Activated T-cell treated with anti-CD3 and anti-CD28 coated beads for 1 hour (primary cell): Measurements from ENCODE around the gene LBHD2.

Experiments
- DNase-seq: peaks from one replicate; pipeline ENCODE4 v3.0.0-alpha.2; 2020; ENCODE audit warnings: low read depth

LBHD2 gene

GRCh38 chr14:103132381-103133209 lies 48.6 kb downstream of the LBHD2 start:
- no peak for DNase-seq

- DNase-seq = no peak
Measured at GRCh38 chr14:103133210-103134140, 49.5 kb downstream of the LBHD2 start.

- no peak for DNase-seq
Measured at GRCh38 chr14:103134405-103134804, 50.4 kb downstream of the LBHD2 start.

GRCh38 chr14:103134919-103135318 lies 50.9 kb downstream of the LBHD2 start:
- DNase-seq = no peak

- no peak for DNase-seq
Measured at GRCh38 chr14:103135333-103136260, 51.6 kb downstream of the LBHD2 start.

GRCh38 chr14:103136388-103137271 lies 52.6 kb downstream of the LBHD2 start:
- no peak for DNase-seq

- DNase-seq = no peak
Measured at GRCh38 chr14:103137689-103138300, 53.8 kb downstream of the LBHD2 start.

GRCh38 chr14:103138301-103139131 lies 54.5 kb downstream of the LBHD2 start:
- DNase-seq = no peak

- DNase-seq = no peak
Measured at GRCh38 chr14:103139132-103140025, 55.4 kb downstream of the LBHD2 start.
